ENCODE results near the gene NPHS1.

NPHS1 gene

GRCh38 chr19:35882114-35882832 is 30.0 kb upstream of the NPHS1 start (continued):
- TF ChIP-seq, protein P1, sequence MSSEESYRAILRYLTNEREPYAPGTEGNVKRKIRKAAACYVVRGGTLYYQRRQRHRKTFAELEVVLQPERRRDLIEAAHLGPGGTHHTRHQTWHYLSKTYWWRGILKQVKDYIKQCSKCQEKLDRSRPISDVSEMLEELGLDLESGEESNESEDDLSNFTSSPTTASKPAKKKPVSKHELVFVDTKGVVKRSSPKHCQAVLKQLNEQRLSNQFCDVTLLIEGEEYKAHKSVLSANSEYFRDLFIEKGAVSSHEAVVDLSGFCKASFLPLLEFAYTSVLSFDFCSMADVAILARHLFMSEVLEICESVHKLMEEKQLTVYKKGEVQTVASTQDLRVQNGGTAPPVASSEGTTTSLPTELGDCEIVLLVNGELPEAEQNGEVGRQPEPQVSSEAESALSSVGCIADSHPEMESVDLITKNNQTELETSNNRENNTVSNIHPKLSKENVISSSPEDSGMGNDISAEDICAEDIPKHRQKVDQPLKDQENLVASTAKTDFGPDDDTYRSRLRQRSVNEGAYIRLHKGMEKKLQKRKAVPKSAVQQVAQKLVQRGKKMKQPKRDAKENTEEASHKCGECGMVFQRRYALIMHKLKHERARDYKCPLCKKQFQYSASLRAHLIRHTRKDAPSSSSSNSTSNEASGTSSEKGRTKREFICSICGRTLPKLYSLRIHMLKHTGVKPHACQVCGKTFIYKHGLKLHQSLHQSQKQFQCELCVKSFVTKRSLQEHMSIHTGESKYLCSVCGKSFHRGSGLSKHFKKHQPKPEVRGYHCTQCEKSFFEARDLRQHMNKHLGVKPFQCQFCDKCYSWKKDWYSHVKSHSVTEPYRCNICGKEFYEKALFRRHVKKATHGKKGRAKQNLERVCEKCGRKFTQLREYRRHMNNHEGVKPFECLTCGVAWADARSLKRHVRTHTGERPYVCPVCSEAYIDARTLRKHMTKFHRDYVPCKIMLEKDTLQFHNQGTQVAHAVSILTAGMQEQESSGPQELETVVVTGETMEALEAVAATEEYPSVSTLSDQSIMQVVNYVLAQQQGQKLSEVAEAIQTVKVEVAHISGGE (tag by site-specific recombination; conservative IDR thresholded peaks at IDR 0.05; ENCODE audit: low read depth), result peak; percentile 96
- TF ChIP-seq PRDM10 (tag by site-specific recombination; IDR thresholded peaks at IDR 0.05), result peak; percentile 58; the same call in 1 of the 2 replicates
- TF ChIP-seq ZNF544 (tag by site-specific recombination; IDR thresholded peaks at IDR 0.05), result no peak
- peak; percentile 60; the same call in 1 of the 2 replicates for TF ChIP-seq KLF1 (tag by site-specific recombination; IDR thresholded peaks at IDR 0.05)
- TF ChIP-seq TCF7L2 (IDR thresholded peaks at IDR 0.05; ENCODE audit: borderline replicate concordance, low read depth, low read length), result no peak
- no peak for TF ChIP-seq ZNF837 (tag by site-specific recombination; IDR thresholded peaks at IDR 0.05)
- no peak for TF ChIP-seq ZNF521 (tag by site-specific recombination; IDR thresholded peaks at IDR 0.05)
- TF ChIP-seq, protein P2, sequence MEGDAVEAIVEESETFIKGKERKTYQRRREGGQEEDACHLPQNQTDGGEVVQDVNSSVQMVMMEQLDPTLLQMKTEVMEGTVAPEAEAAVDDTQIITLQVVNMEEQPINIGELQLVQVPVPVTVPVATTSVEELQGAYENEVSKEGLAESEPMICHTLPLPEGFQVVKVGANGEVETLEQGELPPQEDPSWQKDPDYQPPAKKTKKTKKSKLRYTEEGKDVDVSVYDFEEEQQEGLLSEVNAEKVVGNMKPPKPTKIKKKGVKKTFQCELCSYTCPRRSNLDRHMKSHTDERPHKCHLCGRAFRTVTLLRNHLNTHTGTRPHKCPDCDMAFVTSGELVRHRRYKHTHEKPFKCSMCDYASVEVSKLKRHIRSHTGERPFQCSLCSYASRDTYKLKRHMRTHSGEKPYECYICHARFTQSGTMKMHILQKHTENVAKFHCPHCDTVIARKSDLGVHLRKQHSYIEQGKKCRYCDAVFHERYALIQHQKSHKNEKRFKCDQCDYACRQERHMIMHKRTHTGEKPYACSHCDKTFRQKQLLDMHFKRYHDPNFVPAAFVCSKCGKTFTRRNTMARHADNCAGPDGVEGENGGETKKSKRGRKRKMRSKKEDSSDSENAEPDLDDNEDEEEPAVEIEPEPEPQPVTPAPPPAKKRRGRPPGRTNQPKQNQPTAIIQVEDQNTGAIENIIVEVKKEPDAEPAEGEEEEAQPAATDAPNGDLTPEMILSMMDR (tag by site-specific recombination; IDR thresholded peaks at IDR 0.05), result peak; percentile 53; the same call in 1 of the 2 replicates
- TF ChIP-seq, protein P3, sequence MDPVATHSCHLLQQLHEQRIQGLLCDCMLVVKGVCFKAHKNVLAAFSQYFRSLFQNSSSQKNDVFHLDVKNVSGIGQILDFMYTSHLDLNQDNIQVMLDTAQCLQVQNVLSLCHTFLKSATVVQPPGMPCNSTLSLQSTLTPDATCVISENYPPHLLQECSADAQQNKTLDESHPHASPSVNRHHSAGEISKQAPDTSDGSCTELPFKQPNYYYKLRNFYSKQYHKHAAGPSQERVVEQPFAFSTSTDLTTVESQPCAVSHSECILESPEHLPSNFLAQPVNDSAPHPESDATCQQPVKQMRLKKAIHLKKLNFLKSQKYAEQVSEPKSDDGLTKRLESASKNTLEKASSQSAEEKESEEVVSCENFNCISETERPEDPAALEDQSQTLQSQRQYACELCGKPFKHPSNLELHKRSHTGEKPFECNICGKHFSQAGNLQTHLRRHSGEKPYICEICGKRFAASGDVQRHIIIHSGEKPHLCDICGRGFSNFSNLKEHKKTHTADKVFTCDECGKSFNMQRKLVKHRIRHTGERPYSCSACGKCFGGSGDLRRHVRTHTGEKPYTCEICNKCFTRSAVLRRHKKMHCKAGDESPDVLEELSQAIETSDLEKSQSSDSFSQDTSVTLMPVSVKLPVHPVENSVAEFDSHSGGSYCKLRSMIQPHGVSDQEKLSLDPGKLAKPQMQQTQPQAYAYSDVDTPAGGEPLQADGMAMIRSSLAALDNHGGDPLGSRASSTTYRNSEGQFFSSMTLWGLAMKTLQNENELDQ (tag by site-specific recombination; IDR thresholded peaks at IDR 0.05; ENCODE audit: low read depth), result no peak
- TF ChIP-seq ZNF157 (tag by site-specific recombination; IDR thresholded peaks at IDR 0.05), result peak; percentile 52; the same call in 1 of the 2 replicates
- TF ChIP-seq, protein P4, sequence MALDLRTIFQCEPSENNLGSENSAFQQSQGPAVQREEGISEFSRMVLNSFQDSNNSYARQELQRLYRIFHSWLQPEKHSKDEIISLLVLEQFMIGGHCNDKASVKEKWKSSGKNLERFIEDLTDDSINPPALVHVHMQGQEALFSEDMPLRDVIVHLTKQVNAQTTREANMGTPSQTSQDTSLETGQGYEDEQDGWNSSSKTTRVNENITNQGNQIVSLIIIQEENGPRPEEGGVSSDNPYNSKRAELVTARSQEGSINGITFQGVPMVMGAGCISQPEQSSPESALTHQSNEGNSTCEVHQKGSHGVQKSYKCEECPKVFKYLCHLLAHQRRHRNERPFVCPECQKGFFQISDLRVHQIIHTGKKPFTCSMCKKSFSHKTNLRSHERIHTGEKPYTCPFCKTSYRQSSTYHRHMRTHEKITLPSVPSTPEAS (tag by site-specific recombination; IDR thresholded peaks at IDR 0.05), result peak; percentile 53; the same call in 1 of the 2 replicates
- peak; percentile 88; the same call in 1 of the 2 replicates for TF ChIP-seq ZNF175 (tag by site-specific recombination; IDR thresholded peaks at IDR 0.05)
- TF ChIP-seq ZNF202 (tag by site-specific recombination; IDR thresholded peaks at IDR 0.05; ENCODE audit: borderline replicate concordance), result peak; percentile 100
- peak; percentile 92 for TF ChIP-seq ZNF121 (tag by site-specific recombination; IDR thresholded peaks at IDR 0.05)
- TF ChIP-seq ZNF664 (tag by site-specific recombination; IDR thresholded peaks at IDR 0.05), result peak; percentile 99
- peak; percentile 100 for TF ChIP-seq ZNF354C (tag by site-specific recombination; IDR thresholded peaks at IDR 0.05; ENCODE audit: borderline replicate concordance, low read depth)
- no peak for TF ChIP-seq SP2 (tag by site-specific recombination; IDR thresholded peaks at IDR 0.05)
- TF ChIP-seq ZNF292 (tag by site-specific recombination; IDR thresholded peaks at IDR 0.05; ENCODE audit: borderline replicate concordance, low read depth), result peak; percentile 99
- TF ChIP-seq ZNF548 (tag by site-specific recombination; IDR thresholded peaks at IDR 0.05), result 0 out of 2 replicates have a peak, but pooled peaks have one; percentile 40
- TF ChIP-seq ZNF558 (tag by site-specific recombination; IDR thresholded peaks at IDR 0.05), result peak; percentile 98
- no peak for TF ChIP-seq ZNF701 (tag by site-specific recombination; IDR thresholded peaks at IDR 0.05)
- TF ChIP-seq ZBTB6 (tag by site-specific recombination; IDR thresholded peaks at IDR 0.05), result no peak
- peak; percentile 97; the same call in 1 of the 2 replicates for TF ChIP-seq OVOL3 (tag by site-specific recombination; IDR thresholded peaks at IDR 0.05)
- peak; percentile 100 for TF ChIP-seq ZNF560 (tag by site-specific recombination; IDR thresholded peaks at IDR 0.05; ENCODE audit: borderline replicate concordance)
- TF ChIP-seq REPIN1 (tag by site-specific recombination; IDR thresholded peaks at IDR 0.05; ENCODE audit: low read depth), result peak; percentile 96; the same call in 1 of the 2 replicates
- TF ChIP-seq YY1 (tag by site-specific recombination; IDR thresholded peaks at IDR 0.05), result no peak

All from HEK293 (cell line).